PC-9 (cell line): ENCODE data around the gene TSPEAR. TPM values are rescaled to one million over a fixed set of nuclear protein-coding genes. Genes with fewer than 3 reads are reported as not detected.
"Not testable (repeated sequence)": the region's sequence is repeated elsewhere in the genome, so short reads cannot be mapped to it uniquely, and the experiment has no call there.

Experiments
- BruUV-seq: library from RNA; stranded (reverse); fragments of 400-500 nt; replicated peaks from 2 replicates; lab custom pipeline; 2021; lab: Mats Ljungman, UMichigan
- CTCF ChIA-PET: fragments of 300-600 bp; sonication (Branson Sonifier 250); formaldehyde crosslinking; loops from one replicate; lab custom pipeline; 2022; ENCODE audit warnings: antibody characterized with exemption; lab: Charles Lee
- POLR2A ChIA-PET: fragments of 300-600 bp; sonication (Branson Sonifier 250); formaldehyde crosslinking; loops from one replicate; lab custom pipeline; 2022; ENCODE audit warnings: antibody characterized with exemption; ENCODE audit not compliant: unreplicated experiment; lab: Charles Lee
- DNase-seq, 2 experiments: peaks; one replicate each; pipeline versions ENCODE4 v3.0.0 to v3.0.0-alpha.2; 2015 to 2022; ENCODE audit warnings: mixed read lengths in 1 of 2
- H2AFZ ChIP-seq: fragments of 200-600 bp; sonication (generic); 2 replicates; pipeline ENCODE4 v1.8.1; 2017; ENCODE audit warnings: antibody characterized with exemption
- H3F3A ChIP-seq: fragments of 200-600 bp; sonication (generic); 2 replicates; pipeline ENCODE4 v1.8.1; 2017; ENCODE audit warnings: antibody characterized with exemption, mild to moderate bottlenecking, low read depth; ENCODE audit not compliant: insufficient read depth
- H3K27ac ChIP-seq: fragments of 200-600 bp; sonication (generic); 2 replicates; pipeline ENCODE4 v1.6.1; 2016; ENCODE audit warnings: mixed run types
- H3K27me3 ChIP-seq: fragments of 200-600 bp; sonication (generic); 2 replicates; pipeline ENCODE4 v1.6.1; 2016; ENCODE audit warnings: low read depth, mixed run types; ENCODE audit not compliant: insufficient read depth
- H3K36me3 ChIP-seq: fragments of 200-600 bp; sonication (generic); 2 replicates; pipeline ENCODE4 v1.6.1; 2016; ENCODE audit warnings: low read depth, mixed run types
- H3K4me1 ChIP-seq: fragments of 200-600 bp; sonication (generic); replicated peaks from 2 replicates; pipeline ENCODE4 v1.6.1; 2016; ENCODE audit warnings: mixed run types; ENCODE audit not compliant: insufficient read depth
- H3K4me2 ChIP-seq: fragments of 200-600 bp; sonication (generic); 2 replicates; pipeline ENCODE4 v1.6.1; 2017; ENCODE audit warnings: mixed run types
- H3K4me3 ChIP-seq: fragments of 200-600 bp; sonication (generic); 2 replicates; pipeline ENCODE4 v1.6.1; 2016; ENCODE audit warnings: mixed run types
- H3K79me2 ChIP-seq: fragments of 200-600 bp; sonication (generic); 2 replicates; pipeline ENCODE4 v1.6.1; 2017; ENCODE audit warnings: low read depth, mixed run types
- H3K9me2 ChIP-seq: fragments of 200-600 bp; sonication (generic); 2 replicates; pipeline ENCODE4 v1.8.1; 2017; ENCODE audit warnings: mild to moderate bottlenecking; ENCODE audit not compliant: insufficient read depth
- H3K9me3 ChIP-seq: fragments of 200-600 bp; sonication (generic); 2 replicates; pipeline ENCODE4 v1.8.1; 2016; ENCODE audit warnings: low read depth; ENCODE audit not compliant: insufficient read depth
- H4K20me1 ChIP-seq: fragments of 200-600 bp; sonication (generic); 2 replicates; pipeline ENCODE4 v1.8.1; 2017; ENCODE audit not compliant: insufficient read depth
- CTCF ChIP-seq: fragments of 200-600 bp; sonication (generic); conservative IDR thresholded peaks from 2 replicates; pipeline ENCODE4 v1.6.1; 2017; ENCODE audit warnings: mixed run types, antibody characterized with exemption, mild to moderate bottlenecking, moderate library complexity
- EZH2 ChIP-seq: fragments of 200-600 bp; sonication (generic); IDR thresholded peaks from 2 replicates; pipeline ENCODE4 v1.8.0; 2017; ENCODE audit warnings: antibody characterized with exemption, low read depth
- intact Hi-C: fragments of 100-400 bp; cut with micrococcal nuclease; formaldehyde crosslinking; loops from one replicate; pipeline ENCODE4 v1.10.0; 2022; ENCODE audit not compliant: unreplicated experiment
- total RNA-seq: library from RNA; stranded (reverse); gene quantifications from 2 replicates; pipeline ENCODE4 v1.2.3, GENCODE V29; 2021

Gene TSPEAR
- total RNA-seq, 1 experiment from 2014 or later: not detected

- no peaks in the 10 kb centered on the region for H3K4me1 ChIP-seq
- no peaks in the 10 kb centered on the region for H3F3A ChIP-seq
- no peak for DNase-seq
- H3K4me2 ChIP-seq: no peak overlapping the region
- ChIA-PET CTCF (no interaction called here), POLR2A (interaction anchor here (0.5 kb wide), 1 partner anchor 91 kb away, joined by 9 read pairs; no protein-coding TSS in a partner anchor)
- no peak for TF ChIP-seq CTCF
- TF ChIP-seq EZH2: no peak
- no peaks in the 10 kb centered on the region for H4K20me1 ChIP-seq
- intact Hi-C loops: no loop called here
- H3K27me3 ChIP-seq: peaks cover 72% of the 10 kb centered on the region
- no TSS peak for BruUV-seq
- no peaks in the 10 kb centered on the region for H3K36me3 ChIP-seq
- no peaks in the 10 kb centered on the region for H3K79me2 ChIP-seq
- no peak overlapping the region for H3K27ac ChIP-seq
- H3K4me3 ChIP-seq: no peak overlapping the region
- H3K9me3 ChIP-seq: no peaks in the 10 kb centered on the region
- H3K9me2 ChIP-seq: no peaks in the 10 kb centered on the region
- H2AFZ ChIP-seq: no peak overlapping the region
Observed at GRCh38 chr21:44550807-44551206, 160.6 kb downstream of the TSPEAR start.

- H3K4me1 ChIP-seq, H3K4me3 ChIP-seq, H3K9me2 ChIP-seq, H3K36me3 ChIP-seq, BruUV-seq, H3K9me3 ChIP-seq, POLR2A ChIA-PET, H3K79me2 ChIP-seq, CTCF ChIA-PET, H3F3A ChIP-seq, DNase-seq, H4K20me1 ChIP-seq, H3K4me2 ChIP-seq, H2AFZ ChIP-seq, H3K27ac ChIP-seq, intact Hi-C loops: not testable (repeated sequence)
- peaks cover 67% of the 10 kb centered on the region for H3K27me3 ChIP-seq
Observed at GRCh38 chr21:44550285-44550684, 161.1 kb downstream of the TSPEAR start.

GRCh38 chr21:44549525-44550211 lies 161.7 kb downstream of the TSPEAR start:
- Histone ChIP-seq H3K4me2 (no peak overlapping the region), H3K4me3 (no peak overlapping the region), H3K27ac (no peak overlapping the region), H3K27me3 (peaks cover 63% of the 10 kb centered on the region), H3F3A (no peaks in the 10 kb centered on the region), H3K9me2 (no peaks in the 10 kb centered on the region), H3K36me3 (no peaks in the 10 kb centered on the region), H3K79me2 (no peaks in the 10 kb centered on the region), H3K4me1 (no peaks in the 10 kb centered on the region), H4K20me1 (no peaks in the 10 kb centered on the region), H2AFZ (no peak overlapping the region), H3K9me3 (no peaks in the 10 kb centered on the region)
- no TSS peak for BruUV-seq
- intact Hi-C loops: no loop called here
- TF ChIP-seq CTCF: no peak
- no peak for TF ChIP-seq EZH2
- DNase-seq: no peak
- POLR2A ChIA-PET: no interaction called here
- CTCF ChIA-PET: no interaction called here

GRCh38 chr21:44548922-44549321 lies 162.4 kb downstream of the TSPEAR start:
- H3K4me3 ChIP-seq: no peak overlapping the region
- H3K9me2 ChIP-seq: no peaks in the 10 kb centered on the region
- peaks cover 56% of the 10 kb centered on the region for H3K27me3 ChIP-seq
- H3K4me1 ChIP-seq: no peaks in the 10 kb centered on the region
- H3K36me3 ChIP-seq: no peaks in the 10 kb centered on the region
- no peak overlapping the region for H2AFZ ChIP-seq
- H3K9me3 ChIP-seq: no peaks in the 10 kb centered on the region
- no peaks in the 10 kb centered on the region for H3K79me2 ChIP-seq
- no peak overlapping the region for H3K27ac ChIP-seq
- DNase-seq: no peak
- TF ChIP-seq EZH2: no peak
- TF ChIP-seq CTCF: no peak
- no peaks in the 10 kb centered on the region for H4K20me1 ChIP-seq
- CTCF ChIA-PET: no interaction called here
- no peak overlapping the region for H3K4me2 ChIP-seq
- BruUV-seq: no TSS peak
- no peaks in the 10 kb centered on the region for H3F3A ChIP-seq
- POLR2A ChIA-PET: no interaction called here
- intact Hi-C loops: no loop called here
